COLO829 (cell line): ENCODE data around the gene MARCHF10.

Experiments
- DNase-seq: peaks from one replicate; pipeline ENCODE4 v3.0.0; 2012; ENCODE audit warnings: low spot score

Gene MARCHF10

GRCh38 chr17:62657690-62658089 is 150.4 kb downstream of the MARCHF10 start:
- no peak for DNase-seq

- DNase-seq: no peak
These were observed 150.9 kb downstream of the MARCHF10 start for GRCh38 chr17:62657145-62657665.

GRCh38 chr17:62656446-62656845 is 151.7 kb downstream of the MARCHF10 start:
- no peak for DNase-seq

GRCh38 chr17:62655656-62656055 is 152.5 kb downstream of the MARCHF10 start:
- DNase-seq: no peak

- no peak for DNase-seq
These were observed 154.0 kb downstream of the MARCHF10 start for GRCh38 chr17:62653826-62654761.

- DNase-seq: no peak
These were observed 154.9 kb downstream of the MARCHF10 start for GRCh38 chr17:62653002-62653825.

GRCh38 chr17:62652251-62653001 is 155.7 kb downstream of the MARCHF10 start:
- no peak for DNase-seq
